Measurements from ENCODE around the gene ZNF835. TPM values are rescaled to one million over a fixed set of nuclear protein-coding genes. Genes with fewer than 3 reads are reported as not detected.

Gene ZNF835
- polyA plus RNA-seq, 3 donors, result 4.1 to 4.8 (median 4.8) TPM

Other genes starting within 250 kb of the ZNF835 start
- 10 to 100 TPM; 14.9 to 19.6 (median 17.3) TPM for gene ZNF667, start 194.4 kb downstream of the ZNF835 start, polyA plus RNA-seq (ENCODE audit: insufficient read length in 3 of 3)
- 10 to 100 TPM; 13.1 to 18.3 (median 17.5) TPM for gene ZNF471, start 163.9 kb downstream of the ZNF835 start, polyA plus RNA-seq (ENCODE audit: insufficient read length in 3 of 3)
- 10 to 100 TPM; 12.8 to 14.5 (median 14.5) TPM for gene ZFP28, start 132.8 kb downstream of the ZNF835 start, polyA plus RNA-seq (ENCODE audit: insufficient read length in 3 of 3)
- gene ZNF470, start 104.3 kb downstream of the ZNF835 start, polyA plus RNA-seq (ENCODE audit: insufficient read length in 3 of 3), result 10 to 100 TPM in 1 of 3 donors, 1 to 10 TPM in 2; 8.5 to 10.9 (median 9.5) TPM
- 1 to 10 TPM; 8.4 to 9.2 (median 8.5) TPM for gene ZNF71, start 76.5 kb downstream of the ZNF835 start, polyA plus RNA-seq (ENCODE audit: insufficient read length in 3 of 3)
- gene SMIM17, start 28.6 kb downstream of the ZNF835 start, polyA plus RNA-seq (ENCODE audit: insufficient read length in 3 of 3), result 1 to 10 TPM; 1.2 to 1.4 (median 1.3) TPM
- gene PEG3, start 169.0 kb upstream of the ZNF835 start, polyA plus RNA-seq (ENCODE audit: insufficient read length in 3 of 3), result 10 to 100 TPM; 47.6 to 90.9 (median 73.2) TPM
- 1 to 10 TPM in 2 of 3 donors, under 1 TPM in 1; 0.76 to 2.6 (median 1.1) TPM for gene ZIM2, start 169.0 kb upstream of the ZNF835 start, polyA plus RNA-seq (ENCODE audit: insufficient read length in 3 of 3)